CMK (cell line): ENCODE data around the gene TSNAXIP1.
"Not testable (repeated sequence)": the region's sequence is repeated elsewhere in the genome, so short reads cannot be mapped to it uniquely, and the experiment has no call there.

ENCODE experiments used
- DNase-seq: peaks from one replicate; pipeline ENCODE4 v3.0.0-alpha.2; 2010; ENCODE audit warnings: low read depth

TSNAXIP1 gene

DNA sequence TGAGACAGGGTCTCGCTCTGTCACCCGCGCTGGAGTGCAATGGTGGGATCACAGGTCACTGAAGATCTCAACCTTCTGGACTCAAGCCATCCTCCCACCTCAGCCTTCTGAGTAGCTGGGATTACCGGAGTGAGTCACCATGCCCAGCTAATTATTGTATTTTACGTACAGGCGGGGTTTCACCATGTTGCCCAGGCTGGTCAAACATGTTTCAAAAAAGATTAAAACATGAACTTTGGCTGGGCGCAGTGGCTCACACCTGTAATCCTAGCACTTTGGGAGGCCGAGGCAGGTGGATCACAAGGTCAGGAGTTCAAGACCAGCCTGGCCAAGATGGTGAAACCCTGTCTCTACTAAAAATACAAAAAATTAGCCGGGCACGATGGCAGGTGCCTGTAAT, 30.5 kb downstream of the TSNAXIP1 start:
- not testable (repeated sequence) for DNase-seq

DNA sequence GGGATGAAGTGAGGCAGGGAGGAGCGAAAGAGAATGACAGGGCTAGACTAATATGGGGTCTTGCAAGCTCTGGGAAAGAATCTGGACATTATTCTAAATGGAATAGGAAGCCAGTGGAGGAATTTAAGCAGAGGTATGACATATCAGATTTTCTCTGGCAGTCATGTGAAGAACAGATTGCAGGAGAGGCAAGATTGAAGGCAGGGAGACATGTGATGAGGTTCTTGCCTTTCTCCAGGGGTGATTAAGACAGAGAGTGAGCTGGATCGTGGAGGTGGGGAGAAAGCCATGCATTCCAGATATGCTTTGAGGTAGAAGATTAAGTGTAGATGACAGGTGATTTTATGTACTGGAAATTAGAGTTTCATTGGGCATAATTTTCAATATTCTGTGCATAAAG, 31.1 kb downstream of the TSNAXIP1 start:
- DNase-seq: no peak

DNA sequence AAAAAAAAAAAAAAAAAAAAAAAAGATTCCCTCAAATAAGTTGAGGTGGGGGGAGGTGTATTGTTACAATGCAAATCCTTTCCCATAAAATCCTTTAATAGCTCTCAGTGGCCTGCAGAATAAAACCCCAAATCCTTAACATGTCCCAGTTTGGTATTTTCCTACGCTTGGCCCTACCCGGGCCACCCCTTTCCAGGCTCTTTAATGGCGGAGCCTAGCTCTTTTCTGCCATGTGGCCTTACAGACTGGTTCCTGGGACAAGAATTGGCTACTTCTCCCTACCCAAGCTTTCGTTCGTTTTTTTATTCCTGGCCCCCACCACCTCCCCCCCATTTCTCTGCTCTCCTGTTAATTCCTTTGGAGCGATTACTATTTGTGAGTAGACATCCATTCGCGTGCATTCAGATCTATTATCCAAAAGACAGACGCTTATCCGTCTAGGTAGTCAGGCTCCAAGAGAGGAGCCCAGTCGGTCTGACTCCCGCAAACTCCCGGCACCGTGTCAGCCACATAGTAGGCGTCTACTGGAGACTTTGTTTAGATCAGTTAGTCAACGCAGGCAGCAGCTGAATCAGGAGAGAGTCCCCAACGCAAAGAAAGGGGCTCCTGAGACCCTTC, 34.6 kb downstream of the TSNAXIP1 start:
- no peak for DNase-seq

DNA sequence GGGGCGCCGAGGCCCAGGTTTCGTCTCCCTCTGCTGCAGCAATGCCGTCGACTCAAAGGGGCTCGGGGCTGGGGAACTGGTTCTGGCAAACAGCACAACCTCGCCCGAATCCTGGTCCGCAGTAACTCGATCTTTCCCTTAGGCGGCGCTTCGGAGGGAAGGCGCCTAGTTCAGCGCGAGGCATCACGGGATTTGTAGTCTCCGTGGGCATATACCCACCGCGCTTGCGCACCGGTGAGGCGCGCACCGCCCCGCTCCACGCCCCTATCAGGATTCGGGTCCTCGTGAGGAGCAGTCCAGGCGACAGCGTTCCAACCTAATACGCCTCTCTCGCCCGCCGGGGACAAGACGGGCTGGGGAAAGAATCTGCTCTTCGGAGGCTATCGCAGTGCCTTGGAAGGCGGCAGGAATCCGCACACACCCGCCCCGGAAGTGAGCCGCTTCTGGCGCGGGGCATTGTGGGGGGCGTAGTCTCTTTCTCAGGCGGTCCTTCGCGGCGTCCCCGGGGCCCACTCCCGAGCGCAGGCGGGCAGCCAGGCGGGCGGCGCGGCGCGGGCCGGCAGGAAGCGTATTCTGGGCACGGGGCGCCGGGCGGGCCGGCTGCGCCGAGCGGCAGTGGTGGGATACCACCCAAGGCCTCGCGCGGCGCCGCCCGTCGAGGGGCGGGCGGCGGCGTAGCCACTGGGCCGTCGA, 35.3 kb downstream of the TSNAXIP1 start, which contains the start of gene THAP11:
TSS of gene THAP11 (plus strand) at position 505 of the 693 bp plus-strand sequence. CDS start 235 bp downstream, outside the sequence.
- DNase-seq: peak; percentile 89

DNA sequence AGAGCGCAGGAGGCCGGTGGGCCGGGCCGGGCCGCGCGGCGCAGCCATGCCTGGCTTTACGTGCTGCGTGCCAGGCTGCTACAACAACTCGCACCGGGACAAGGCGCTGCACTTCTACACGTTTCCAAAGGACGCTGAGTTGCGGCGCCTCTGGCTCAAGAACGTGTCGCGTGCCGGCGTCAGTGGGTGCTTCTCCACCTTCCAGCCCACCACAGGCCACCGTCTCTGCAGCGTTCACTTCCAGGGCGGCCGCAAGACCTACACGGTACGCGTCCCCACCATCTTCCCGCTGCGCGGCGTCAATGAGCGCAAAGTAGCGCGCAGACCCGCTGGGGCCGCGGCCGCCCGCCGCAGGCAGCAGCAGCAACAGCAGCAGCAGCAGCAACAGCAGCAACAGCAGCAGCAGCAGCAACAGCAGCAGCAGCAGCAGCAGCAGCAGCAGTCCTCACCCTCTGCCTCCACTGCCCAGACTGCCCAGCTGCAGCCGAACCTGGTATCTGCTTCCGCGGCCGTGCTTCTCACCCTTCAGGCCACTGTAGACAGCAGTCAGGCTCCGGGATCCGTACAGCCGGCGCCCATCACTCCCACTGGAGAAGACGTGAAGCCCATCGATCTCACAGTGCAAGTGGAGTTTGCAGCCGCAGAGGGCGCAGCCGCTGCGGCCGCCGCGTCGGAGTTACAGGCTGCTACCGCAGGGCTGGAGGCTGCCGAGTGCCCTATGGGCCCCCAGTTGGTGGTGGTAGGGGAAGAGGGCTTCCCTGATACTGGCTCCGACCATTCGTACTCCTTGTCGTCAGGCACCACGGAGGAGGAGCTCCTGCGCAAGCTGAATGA, 36.0 kb downstream of the TSNAXIP1 start:
- peak; percentile 51 for DNase-seq

DNA sequence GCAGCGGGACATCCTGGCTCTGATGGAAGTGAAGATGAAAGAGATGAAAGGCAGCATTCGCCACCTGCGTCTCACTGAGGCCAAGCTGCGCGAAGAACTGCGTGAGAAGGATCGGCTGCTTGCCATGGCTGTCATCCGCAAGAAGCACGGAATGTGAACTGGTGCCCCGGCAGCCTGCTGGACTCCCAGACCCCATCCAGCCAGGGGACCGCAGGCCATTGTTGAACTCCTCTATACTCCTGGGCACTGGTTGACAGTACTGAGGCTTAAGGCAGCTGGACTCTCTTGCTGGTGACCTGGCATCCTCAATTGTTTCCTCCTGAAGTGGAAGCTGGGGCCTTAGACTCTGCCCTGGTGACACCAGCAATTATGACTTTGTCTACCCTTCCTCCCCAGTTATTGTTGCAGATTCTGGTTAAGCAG, 36.7 kb downstream of the TSNAXIP1 start:
- no peak for DNase-seq

DNA sequence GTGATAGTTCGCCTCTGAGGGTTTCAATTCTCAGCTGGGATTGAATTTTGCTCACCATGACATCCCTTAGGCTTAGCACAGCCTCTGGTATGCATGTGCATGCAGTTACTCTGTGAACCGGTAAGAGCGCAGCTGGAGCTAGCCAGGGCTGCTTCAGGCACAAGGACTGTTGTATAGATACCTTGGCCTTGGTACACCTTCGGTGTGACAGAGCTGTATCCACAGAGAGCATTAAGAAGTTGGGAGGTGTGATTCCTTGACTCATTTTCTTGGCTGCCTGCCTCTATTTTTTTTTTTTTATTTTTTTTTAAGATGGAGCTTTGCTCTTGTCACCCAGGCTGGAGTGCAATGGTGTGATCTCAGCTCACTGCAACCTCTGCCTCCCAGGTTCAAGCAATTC, 37.8 kb downstream of the TSNAXIP1 start:
- no peak for DNase-seq

DNA sequence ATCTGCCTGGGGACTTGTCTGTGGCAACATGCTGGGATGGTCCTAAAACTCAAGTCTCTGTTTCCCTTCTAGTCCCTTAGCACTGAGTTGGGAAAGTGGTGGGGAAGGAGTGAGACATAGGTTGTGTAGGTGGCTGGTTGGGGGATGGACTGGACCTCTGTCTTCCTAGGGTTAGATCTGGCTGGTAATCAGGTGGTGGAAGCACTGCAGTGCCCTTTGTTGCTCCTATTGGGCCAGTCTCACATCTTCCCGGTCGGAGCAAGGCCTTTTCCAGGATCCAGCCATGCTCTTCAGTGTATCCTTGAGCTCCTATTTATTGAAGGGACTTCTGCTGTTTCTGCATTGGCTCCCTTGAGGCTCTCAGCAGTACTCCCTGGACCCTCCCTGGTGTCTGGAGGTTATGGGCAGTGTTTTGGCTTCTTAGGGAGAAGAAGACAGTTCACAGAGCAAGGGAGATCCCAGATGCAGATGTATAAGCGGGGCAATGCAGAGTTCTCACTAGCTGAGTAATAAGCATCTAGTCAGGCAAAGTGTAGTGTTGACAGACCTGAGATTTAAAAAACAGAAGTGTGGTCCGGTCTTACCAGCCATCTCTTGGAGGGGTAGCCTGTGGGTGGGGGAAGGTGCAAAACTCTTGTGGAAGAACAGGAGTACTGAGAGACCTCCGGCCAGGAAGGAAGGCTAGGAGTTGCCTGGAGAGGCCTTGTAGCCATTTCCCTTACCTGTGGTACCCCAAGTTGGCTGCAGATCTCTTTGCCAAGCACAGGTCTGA, 38.8 kb downstream of the TSNAXIP1 start:
- DNase-seq: no peak

DNA sequence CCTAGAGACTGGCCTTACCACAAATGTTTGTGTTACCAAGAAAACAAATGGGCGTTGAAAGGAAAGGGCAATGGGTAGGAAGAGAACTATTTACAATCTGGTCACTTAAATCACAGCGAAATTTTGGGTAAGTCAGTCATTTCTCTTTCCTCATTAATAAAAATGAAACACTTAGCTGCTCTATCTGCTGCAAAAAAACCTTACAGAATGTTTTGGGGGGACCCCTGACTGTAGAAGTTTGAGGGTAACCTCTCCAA, 39.3 kb downstream of the TSNAXIP1 start:
- DNase-seq: no peak

DNA sequence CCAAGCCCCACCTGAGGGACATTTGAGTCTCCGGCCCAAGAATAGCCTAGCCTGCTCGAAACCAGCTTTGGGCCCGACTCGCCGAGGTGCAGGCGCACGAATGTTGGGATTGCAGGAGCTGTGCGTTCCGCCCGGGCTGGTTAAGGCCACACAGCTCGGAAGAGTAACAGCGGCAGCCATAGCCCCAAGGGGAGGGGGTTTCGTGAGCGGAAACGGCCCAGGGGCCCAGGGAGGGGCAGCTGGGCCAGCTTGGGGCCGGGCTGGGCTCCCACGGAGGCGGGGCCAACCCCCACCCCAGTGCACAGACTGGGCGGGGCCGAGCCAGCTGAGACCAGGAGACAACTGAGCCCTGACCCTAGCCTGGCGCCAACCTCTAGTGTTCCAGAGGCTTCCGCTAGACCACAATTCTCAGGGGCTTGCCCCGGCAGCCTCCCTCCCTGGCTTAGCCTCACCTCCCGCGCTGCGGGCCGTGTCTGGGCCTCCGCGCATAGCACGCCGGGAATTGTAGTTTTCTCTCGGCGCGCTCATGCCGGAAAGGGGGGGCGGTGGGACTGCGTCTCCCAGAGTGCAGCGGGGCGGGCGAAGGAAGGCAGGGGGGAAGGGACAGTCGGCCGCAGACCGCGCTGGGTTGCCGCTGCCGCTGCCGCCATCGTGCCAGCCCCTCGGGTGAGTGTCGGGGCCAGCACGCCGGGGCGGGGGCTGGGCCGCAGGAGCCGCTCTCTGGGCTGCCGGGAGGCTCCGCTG, 39.8 kb downstream of the TSNAXIP1 start, which contains the start of gene NUTF2:
TSS of gene NUTF2 (plus strand) at position 614 of the 744 bp plus-strand sequence. CDS start 18,198 bp downstream, outside the sequence.
- DNase-seq: peak; percentile 96

DNA sequence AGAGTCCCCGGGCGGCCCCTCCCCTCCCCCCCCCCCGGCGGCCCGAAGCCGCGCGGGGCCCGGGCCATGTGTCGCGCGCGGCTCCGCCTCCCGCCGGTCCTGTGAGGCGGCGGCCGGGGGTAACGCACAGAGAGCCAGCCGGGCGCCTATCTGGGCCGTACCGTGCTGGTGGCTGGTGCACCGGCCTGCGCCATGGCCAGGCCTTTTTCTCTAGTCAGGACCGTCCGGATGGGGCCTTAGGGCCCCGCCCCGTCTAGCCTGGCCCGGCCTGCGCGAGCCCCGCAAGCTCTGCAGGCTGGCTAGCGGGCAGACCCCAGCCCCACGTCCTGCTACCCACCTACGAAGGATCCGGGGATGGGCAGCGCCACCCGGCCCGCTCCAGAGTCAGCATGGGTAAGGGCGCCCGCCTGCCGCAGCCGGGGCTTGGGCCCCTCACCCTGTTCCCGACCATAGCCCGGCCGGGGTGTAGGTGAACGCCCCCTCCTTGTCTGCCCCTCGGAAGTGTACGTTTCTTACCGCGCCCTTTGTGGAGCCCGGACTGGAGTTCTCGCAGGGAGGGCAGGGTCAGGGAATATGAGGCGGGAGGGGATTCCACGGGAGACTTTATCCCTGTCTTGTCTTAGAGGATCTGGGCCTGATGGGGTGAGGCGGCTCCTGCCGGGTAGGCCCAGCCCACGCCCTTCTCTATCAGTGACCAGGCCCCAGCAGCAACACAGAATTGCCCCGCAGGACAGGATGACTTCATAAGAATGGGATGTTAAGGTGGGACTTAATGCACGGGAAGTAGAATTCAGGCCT, 40.6 kb downstream of the TSNAXIP1 start, which contains the start of gene CENPT:
TSS of gene CENPT (minus strand) at position 630 of the 798 bp plus-strand sequence. CDS start 13,834 bp downstream, outside the sequence.
- peak; percentile 48 for DNase-seq

DNA sequence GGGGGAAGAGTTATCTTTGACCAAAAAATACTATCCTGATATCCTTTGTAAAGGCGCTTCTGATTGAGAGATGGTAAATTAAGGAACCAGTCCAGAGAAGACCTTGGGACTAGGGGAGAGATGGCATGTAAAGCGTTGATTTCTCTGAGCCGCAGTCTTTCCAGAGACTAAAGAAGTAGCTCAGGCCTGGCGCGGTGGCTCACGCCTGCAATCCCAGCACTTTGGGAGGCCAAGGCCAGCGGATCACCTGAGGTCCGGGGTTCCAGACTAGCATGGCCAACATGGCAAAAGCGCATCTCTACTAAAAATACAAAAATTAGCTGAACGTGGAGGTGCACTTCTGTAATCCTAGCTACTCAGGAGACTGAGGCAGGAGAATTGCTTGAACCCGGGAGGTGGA, 41.4 kb downstream of the TSNAXIP1 start:
- DNase-seq: no peak

DNA sequence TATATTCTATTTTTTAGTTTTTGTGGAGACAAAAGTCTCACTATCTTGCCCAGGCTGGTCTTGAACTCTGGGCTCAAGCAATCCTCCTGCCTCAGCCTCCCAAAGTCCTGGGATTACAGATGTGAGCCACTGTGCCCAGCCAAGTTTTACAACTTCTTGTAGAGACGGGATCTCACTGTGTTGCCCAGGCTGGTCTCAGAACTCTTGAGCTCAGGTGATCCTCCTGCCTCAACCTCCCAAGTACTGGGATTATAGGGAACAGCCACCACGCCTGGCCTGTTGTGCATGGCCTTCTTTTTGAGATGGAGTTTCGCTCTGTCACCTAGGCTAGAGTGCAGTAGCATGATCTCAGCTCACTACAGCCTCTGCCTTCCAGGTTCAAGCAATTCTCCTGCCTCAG, 47.0 kb downstream of the TSNAXIP1 start:
- no peak for DNase-seq

DNA sequence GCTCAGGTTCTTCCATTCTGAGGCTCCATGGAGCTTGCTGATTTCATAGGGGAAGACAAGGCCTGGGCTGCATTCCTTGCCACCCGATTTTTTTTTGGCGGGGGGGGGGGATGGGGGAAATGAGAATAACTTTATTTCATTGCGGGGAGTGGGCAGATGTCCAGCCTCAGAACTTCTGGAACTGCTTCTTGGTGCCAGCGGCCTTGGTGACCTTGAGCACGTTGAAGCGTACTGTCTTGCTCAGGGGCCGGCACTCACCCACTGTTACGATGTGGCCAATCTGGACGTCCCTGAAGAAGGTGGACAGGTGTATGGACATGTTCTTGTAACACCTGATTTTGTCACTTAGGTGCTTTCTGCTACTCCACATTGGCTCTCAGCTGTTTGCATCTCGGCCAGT, 49.1 kb downstream of the TSNAXIP1 start:
- DNase-seq: no peak

DNA sequence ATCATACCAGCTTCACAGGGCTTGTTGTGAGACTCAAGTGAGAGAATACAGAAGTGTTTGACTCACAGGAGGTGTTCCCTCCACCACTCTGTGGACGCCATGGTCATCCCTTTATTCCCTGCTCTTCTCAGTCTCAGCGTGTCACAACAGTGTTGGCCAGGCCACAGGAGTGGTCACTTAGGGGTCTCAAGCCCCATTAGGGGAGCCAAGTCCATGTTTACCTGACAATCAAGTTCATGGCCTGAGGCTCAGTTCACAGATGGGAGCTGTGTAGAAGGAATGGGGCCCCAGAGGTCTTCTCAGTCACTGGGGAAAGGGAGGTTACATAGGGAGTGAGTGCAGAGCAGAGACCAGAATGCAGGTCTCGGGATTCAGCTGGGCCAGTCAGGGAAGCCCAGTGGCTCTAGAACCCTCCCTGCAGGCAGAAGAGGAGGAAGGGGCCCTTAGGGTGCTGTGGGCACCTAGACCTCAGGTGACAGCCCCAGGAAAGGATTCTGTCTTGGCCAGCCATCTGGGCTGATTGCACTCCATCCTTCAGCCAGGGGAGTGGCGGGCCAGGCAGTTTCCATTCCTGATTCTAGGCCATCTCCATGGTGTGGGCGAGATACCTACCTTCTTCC, 50.3 kb downstream of the TSNAXIP1 start:
- DNase-seq: no peak

DNA sequence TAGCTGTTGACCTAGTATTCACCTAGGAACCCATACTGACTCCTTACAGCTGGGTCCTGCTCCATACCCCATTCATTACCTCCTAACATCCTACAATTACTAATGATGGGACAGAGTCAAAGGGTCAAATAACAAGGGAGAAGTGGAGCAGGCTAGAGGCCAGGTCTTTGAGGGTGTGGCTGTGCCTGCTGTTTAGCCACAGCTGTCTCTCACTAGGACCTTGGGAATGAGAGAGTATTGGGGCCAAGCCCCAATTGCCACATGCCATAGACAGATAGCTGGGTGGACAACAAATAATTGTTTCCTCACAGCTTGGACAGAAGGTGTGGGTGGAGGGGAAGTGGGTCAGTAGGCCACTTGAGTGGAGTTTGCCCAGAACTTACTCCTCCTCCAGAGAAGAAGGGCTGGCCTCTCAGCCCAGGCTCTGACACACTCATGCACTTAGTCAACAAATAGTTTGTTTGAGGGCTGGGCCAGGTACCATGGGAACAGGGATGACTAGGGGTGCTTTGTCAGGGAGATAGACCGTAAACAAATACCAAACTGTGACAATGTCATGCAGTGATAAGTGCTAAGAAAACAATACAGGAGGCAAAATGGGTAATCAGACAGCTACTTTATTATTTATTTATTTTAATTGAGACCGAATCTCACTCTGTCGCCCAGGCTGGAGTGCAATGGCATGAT, 51.0 kb downstream of the TSNAXIP1 start:
- DNase-seq: no peak

DNA sequence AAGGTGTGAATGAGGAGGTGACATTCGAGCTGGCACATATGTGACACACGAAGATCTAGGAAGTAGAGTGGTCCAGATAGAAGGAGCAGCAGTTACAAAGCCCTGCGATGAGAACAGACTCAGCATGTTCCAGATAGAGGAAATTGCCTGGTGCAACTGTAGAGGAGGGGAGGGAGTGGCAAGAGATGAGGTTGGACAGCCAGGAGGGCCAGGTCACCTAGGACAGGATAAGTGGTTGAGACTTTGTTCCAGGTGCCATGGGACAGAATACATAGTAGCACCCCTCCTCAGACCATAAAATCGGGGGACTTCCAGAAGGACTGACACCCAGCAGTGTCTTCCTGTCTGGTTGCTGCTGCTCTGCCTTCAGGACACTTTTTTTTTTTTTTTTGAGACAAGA, 51.8 kb downstream of the TSNAXIP1 start:
- no peak for DNase-seq

DNA sequence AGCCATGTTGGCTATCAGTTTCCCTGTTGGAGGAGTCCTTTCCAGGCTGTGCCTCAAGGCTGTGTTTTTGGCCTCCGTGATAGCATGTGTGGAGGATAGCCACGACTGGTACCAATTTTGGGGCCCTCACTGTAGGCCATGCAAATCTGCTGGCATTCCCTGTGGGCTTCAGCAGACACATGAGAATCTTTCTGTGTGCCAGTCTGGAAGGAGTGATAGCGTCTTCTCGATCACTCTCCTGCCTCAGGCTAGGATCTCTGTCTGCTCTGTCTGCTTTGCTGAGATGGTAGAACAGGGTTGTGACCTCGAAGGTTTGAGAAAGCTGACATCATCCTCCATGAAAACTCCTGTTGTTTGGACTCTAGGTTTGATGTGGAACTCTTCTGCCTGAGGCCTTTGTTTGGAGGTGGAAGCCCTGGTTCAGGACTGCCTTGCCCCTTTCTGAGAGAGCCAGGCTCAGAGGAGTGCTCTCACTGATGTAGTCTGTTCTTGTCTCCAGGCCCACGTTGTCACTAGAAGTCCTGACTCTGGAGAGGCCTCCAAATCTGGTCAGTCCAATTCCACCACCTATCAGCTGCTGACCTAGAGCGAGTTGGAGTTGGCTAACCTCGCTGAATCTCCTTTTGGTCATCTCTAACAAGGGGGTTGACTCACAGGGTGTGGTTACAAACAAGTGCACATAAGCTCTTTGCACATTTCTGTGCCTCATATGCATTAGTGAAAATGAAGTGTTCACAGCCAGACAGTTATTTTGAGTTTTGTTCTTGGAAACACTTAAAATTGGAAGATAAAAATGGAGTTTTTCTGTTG, 54.1 kb downstream of the TSNAXIP1 start:
- DNase-seq: no peak

DNA sequence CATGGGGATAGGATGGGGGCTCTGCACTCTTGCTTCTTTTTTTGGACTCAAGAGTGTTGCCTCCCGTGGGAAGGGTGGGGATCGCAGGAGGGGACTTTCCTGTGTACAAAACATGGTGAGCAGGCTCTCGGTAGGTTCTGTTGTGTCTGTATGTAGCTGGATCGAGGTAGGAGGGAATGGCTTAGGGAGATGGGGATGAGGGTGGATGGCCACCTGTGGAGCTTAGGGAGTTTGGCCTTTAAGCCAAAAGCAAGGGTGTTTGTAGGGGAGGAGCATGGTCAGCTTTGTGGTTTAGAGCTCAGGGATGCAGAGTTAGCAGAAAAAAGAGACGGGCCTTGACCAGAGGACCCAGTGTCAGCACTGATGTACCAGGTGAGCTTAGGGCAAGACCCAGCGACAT, 55.2 kb downstream of the TSNAXIP1 start:
- no peak for DNase-seq
